IMR-90 (cell line): Measurements from ENCODE around the gene HARS2. TPM values are rescaled to one million over a fixed set of nuclear protein-coding genes. Genes with fewer than 3 reads are reported as not detected.

Source experiments
- ATAC-seq: fragments of 200-7000 bp; cut with Tn5 transposase; 2 replicates; pipeline ENCODE4 v1.9.1; 2020; ENCODE audit warnings: low read depth, mild to moderate bottlenecking, moderate library complexity
- BruUV-seq: library from RNA; stranded (reverse); fragments of 400-500 nt; replicated peaks from 2 replicates; lab custom pipeline; 2021; lab: Mats Ljungman, UMichigan
- CTCF ChIA-PET: fragments of 300-600 bp; formaldehyde crosslinking; extraction: SDS; loops from one replicate; lab custom pipeline; 2021; ENCODE audit warnings: antibody characterized with exemption; lab: Yijun Ruan, JAX
- POLR2A ChIA-PET: fragments of 300-600 bp; sonication (Branson Sonifier 250); formaldehyde crosslinking; loops from one replicate; lab custom pipeline; 2022; ENCODE audit warnings: antibody characterized with exemption; ENCODE audit not compliant: unreplicated experiment; lab: Charles Lee
- DNase-seq: peaks from one replicate; pipeline ENCODE4 v3.0.0; 2013
- H2AFZ ChIP-seq: replicated peaks from 2 replicates; pipeline ENCODE3; 2013; ENCODE audit warnings: low read length, mild to moderate bottlenecking; ENCODE audit not compliant: poor library complexity
- H2AK5ac ChIP-seq: 2 replicates; pipeline ENCODE4 v1.6.1; 2013; ENCODE audit warnings: low read depth, low read length, inconsistent platforms
- H2AK9ac ChIP-seq: replicated peaks from 2 replicates; pipeline ENCODE3; 2013; ENCODE audit warnings: mild to moderate bottlenecking, low read depth, low read length, moderate library complexity; ENCODE audit not compliant: poor library complexity
- H2BK120ac ChIP-seq: 2 replicates; pipeline ENCODE4 v1.6.1; 2013; ENCODE audit warnings: low read depth, low read length, inconsistent platforms
- H2BK15ac ChIP-seq: 3 replicates; pipeline ENCODE4 v1.6.1; 2013; ENCODE audit warnings: low read depth, low read length, inconsistent platforms
- H2BK20ac ChIP-seq: 2 replicates; pipeline ENCODE4 v1.6.1; 2013; ENCODE audit warnings: low read depth, mild to moderate bottlenecking, inconsistent platforms, low read length, moderate library complexity
- H2BK5ac ChIP-seq: 2 replicates; pipeline ENCODE4 v1.6.1; 2013; ENCODE audit warnings: mild to moderate bottlenecking, low read depth, low read length, inconsistent platforms; ENCODE audit not compliant: poor library complexity, severe bottlenecking
- H3K14ac ChIP-seq: replicated peaks from 2 replicates; pipeline ENCODE4 v1.6.1; 2013; ENCODE audit warnings: low read depth, low read length, inconsistent platforms
- H3K18ac ChIP-seq: 2 replicates; pipeline ENCODE4 v1.6.1; 2013; ENCODE audit warnings: low read depth, low read length, control low read depth
- H3K23ac ChIP-seq: 2 replicates; pipeline ENCODE4 v1.6.1; 2013; ENCODE audit warnings: low read depth, low read length, inconsistent platforms
- H3K27ac ChIP-seq: 2 replicates; pipeline ENCODE4 v1.5.1; 2013; ENCODE audit warnings: mild to moderate bottlenecking, control low read depth, low read length; ENCODE audit not compliant: insufficient read depth
- H3K27me3 ChIP-seq: 2 replicates; pipeline ENCODE4 v1.6.1; 2013; ENCODE audit warnings: low read length; ENCODE audit not compliant: control insufficient read depth, insufficient read depth
- H3K36me3 ChIP-seq: 2 replicates; pipeline ENCODE4 v1.6.1; 2013; ENCODE audit warnings: low read length, mixed read lengths; ENCODE audit not compliant: control insufficient read depth, insufficient read depth
- H3K4ac ChIP-seq: 2 replicates; pipeline ENCODE4 v1.6.1; 2013; ENCODE audit warnings: low read depth, low read length, inconsistent platforms
- H3K4me1 ChIP-seq: 2 replicates; pipeline ENCODE4 v1.6.1; 2013; ENCODE audit warnings: low read length, mixed read lengths; ENCODE audit not compliant: control insufficient read depth, insufficient read depth
- H3K4me2 ChIP-seq: 2 replicates; pipeline ENCODE4 v1.6.1; 2013; ENCODE audit warnings: low read depth, mild to moderate bottlenecking, control low read depth, low read length, moderate library complexity
- H3K4me3 ChIP-seq: 2 replicates; pipeline ENCODE4 v1.5.1; 2013; ENCODE audit warnings: low read depth, mild to moderate bottlenecking, control low read depth, low read length, moderate library complexity; ENCODE audit not compliant: insufficient read depth
- H3K56ac ChIP-seq: 2 replicates; pipeline ENCODE4 v1.6.1; 2013; ENCODE audit warnings: low read length, inconsistent platforms; ENCODE audit not compliant: insufficient read depth; ENCODE audit errors: extremely low read depth
- H3K79me1 ChIP-seq, 2 experiments: 2 replicates each; pipeline ENCODE4 v1.6.1; 2013; ENCODE audit warnings: low read length in 2 of 2, inconsistent platforms in 1 of 2, low read depth in 1 of 2
- H3K9ac ChIP-seq: 2 replicates; pipeline ENCODE4 v1.6.1; 2013; ENCODE audit warnings: low read depth, low read length, control low read depth
- H3K9me1 ChIP-seq: 2 replicates; pipeline ENCODE4 v1.6.1; 2013; ENCODE audit warnings: low read length, inconsistent platforms; ENCODE audit not compliant: insufficient read depth
- H3K9me3 ChIP-seq: 2 replicates; pipeline ENCODE4 v1.6.1; 2013; ENCODE audit warnings: low read length; ENCODE audit not compliant: control insufficient read depth, insufficient read depth
- H4K20me1 ChIP-seq: 2 replicates; pipeline ENCODE4 v1.6.1; 2013; ENCODE audit warnings: low read length, inconsistent platforms; ENCODE audit not compliant: insufficient read depth
- H4K5ac ChIP-seq: 2 replicates; pipeline ENCODE4 v1.6.1; 2013; ENCODE audit warnings: mild to moderate bottlenecking, low read depth, low read length, control low read depth
- H4K8ac ChIP-seq, 2 experiments: 2 replicates each; pipeline ENCODE4 v1.6.1; 2013; ENCODE audit warnings: low read depth in 2 of 2, low read length in 2 of 2, control low read depth in 1 of 2, inconsistent platforms in 1 of 2
- H4K91ac ChIP-seq: 2 replicates; pipeline ENCODE4 v1.6.1; 2013; ENCODE audit warnings: low read depth, low read length, inconsistent platforms; ENCODE audit not compliant: insufficient read depth
- CEBPB ChIP-seq: IDR thresholded peaks from 2 replicates; pipeline ENCODE4 v1.6.1; 2012; ENCODE audit warnings: low read depth, low read length, improper control_type of control experiment
- WGBS, 2 experiments: methylation state at CpG; one replicate each; pipeline versions ENCODE4 v1.1.5 to v1.1.7; 2013; ENCODE audit warnings: missing lambda C conversion rate in 2 of 2; ENCODE audit not compliant: insufficient read length in 1 of 2; ENCODE audit errors: extremely low coverage in 2 of 2; 5-methylcytosine and 5-hydroxymethylcytosine counted together
- dilution Hi-C: fragments of 300-500 bp; cut with HindIII; formaldehyde crosslinking; loops from one replicate; pipeline ENCODE4 v1.14.3; 2018; ENCODE audit warnings: low sequenced_read_pairs; ENCODE audit not compliant: unreplicated experiment
- in situ Hi-C: fragments of 300-500 bp; cut with MboI; formaldehyde crosslinking; loops from 3 replicates; pipeline ENCODE4 v1.14.3; 2019; ENCODE audit warnings: low sequenced_read_pairs, inconsistent platforms, mixed read lengths
- intact Hi-C: fragments of 100-400 bp; cut with micrococcal nuclease; formaldehyde crosslinking; loops from 2 replicates; pipeline ENCODE4 v1.10.0; 2022
- microRNA-seq, 2 experiments: library from miRNA; stranded (forward) in 1 of 2; unstranded in 1 of 2; fragments of 10-50 nt in 1 of 2; fragments of <30 nt in 1 of 2; gene quantifications in 1 of 2; microRNA quantifications in 1 of 2; one replicate each; pipeline versions ENCODE3 to v1.1.0; 2013 to 2020; ENCODE audit not compliant: insufficient read depth in 1 of 2, insufficient read length in 1 of 2, unreplicated experiment in 1 of 2
- polyA plus RNA-seq, 3 experiments: library from polyadenylated mRNA; depleted of rRNA; stranded (reverse); fragments of >200 nt; gene quantifications; 2 replicates each; pipeline ENCODE4 v1.2.3, GENCODE V29; 2012; ENCODE audit warnings: low replicate concordance in 1 of 3
- small RNA-seq, 5 experiments: library from RNA; depleted of rRNA; stranded (forward); fragments of <200 nt; gene quantifications; one replicate each; pipeline ENCODE3, GENCODE V24; 2012
- total RNA-seq: library from RNA; depleted of rRNA; stranded (reverse); fragments of >200 nt; gene quantifications from 2 replicates; pipeline ENCODE4 v1.2.3, GENCODE V29; 2012; rRNA removed

The HARS2 gene
- total and polyA plus RNA-seq, 2 of the 4 experiments (the other 2 are of a cell fraction), result 30.1 to 33.0 TPM

DNA sequence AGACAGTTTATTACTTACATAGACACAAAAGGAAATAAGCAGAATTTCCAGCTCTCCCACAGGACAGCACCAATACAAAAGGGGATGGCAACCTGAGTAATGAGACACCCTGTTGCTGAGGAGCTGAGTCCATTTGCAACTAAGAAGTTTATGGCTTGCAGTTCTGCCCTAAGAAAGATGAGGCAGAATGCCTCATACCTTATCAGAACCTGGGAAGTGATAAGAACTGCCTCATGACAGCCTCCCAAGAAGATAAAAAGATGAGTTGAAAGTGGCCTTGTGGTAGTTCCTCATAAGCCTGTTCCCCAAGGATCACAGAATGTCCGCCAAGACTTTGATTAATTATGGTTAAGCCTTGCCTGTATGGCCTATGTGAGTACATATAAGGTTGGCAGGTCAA is 50.7 kb downstream of the HARS2 start:
- no peak overlapping the region for H2AK9ac ChIP-seq
- no peak overlapping the region for H3K18ac ChIP-seq
- ATAC-seq (no peak), DNase-seq (no peak)
- H3K56ac ChIP-seq, result no peak overlapping the region
- no peak for TF ChIP-seq CEBPB
- WGBS, 2 experiments, result no CpG with 5 or more reads among the region's 1 CpG
- intact Hi-C loops (no loop called here), in situ Hi-C loops (no loop called here), dilution Hi-C loops (no loop called here)
- no peaks in the 10 kb centered on the region for H3K27me3 ChIP-seq
- no peak overlapping the region for H2BK15ac ChIP-seq
- H4K8ac ChIP-seq, result no peak overlapping the region
- POLR2A ChIA-PET, result no interaction called here
- H3K23ac ChIP-seq, result no peak overlapping the region
- CTCF ChIA-PET, result no interaction called here
- no peaks in the 10 kb centered on the region for H3K36me3 ChIP-seq
- no peaks in the 10 kb centered on the region for H3K79me1 ChIP-seq
- H3K4me3 ChIP-seq, result no peak overlapping the region
- H2BK5ac ChIP-seq, result no peak overlapping the region
- no peaks in the 10 kb centered on the region for H3K9me3 ChIP-seq
- H3K27ac ChIP-seq, result no peak overlapping the region
- H2AK5ac ChIP-seq, result no peak overlapping the region
- H2BK20ac ChIP-seq, result no peak overlapping the region
- H3K9ac ChIP-seq, result no peak overlapping the region
- H4K20me1 ChIP-seq, result no peaks in the 10 kb centered on the region
- no peak overlapping the region for H2AFZ ChIP-seq
- no peak overlapping the region for H4K5ac ChIP-seq
- no peaks in the 10 kb centered on the region for H3K4me1 ChIP-seq
- H3K9me1 ChIP-seq, result no peaks in the 10 kb centered on the region
- H2BK120ac ChIP-seq, result no peak overlapping the region
- H3K4ac ChIP-seq, result no peak overlapping the region
- no TSS peak for BruUV-seq
- H3K14ac ChIP-seq, result no peak overlapping the region
- no peak overlapping the region for H4K91ac ChIP-seq
- no peak overlapping the region for H3K4me2 ChIP-seq

Small RNAs within 50 kb of the gene (microRNA-seq; reads per million reads assigned to microRNA genes)
- gene MIR3655 (ENCODE audit: unreplicated experiment) (not detected), gene VTRNA1-1 (ENCODE audit: insufficient read depth, insufficient read length) (38.2 reads per million, percentile 70 among the genes with 10 or more reads in this experiment), gene VTRNA1-2 (ENCODE audit: insufficient read depth, insufficient read length) (27.9 reads per million, percentile 63 among the genes with 10 or more reads in this experiment), gene VTRNA1-3 (ENCODE audit: insufficient read depth, insufficient read length) (6.2 reads per million)

Small RNAs within 50 kb of the gene (small RNA-seq; reads per million reads assigned to genes)
- gene VTRNA1-1 (2.4 to 1,565 (median 81.4) reads per million in 5 experiments), gene VTRNA1-2 (1.7 to 8,073 (median 156) reads per million in 5 experiments), gene VTRNA1-3 (0.56 to 163 (median 8.9) reads per million in 5 experiments)

Other genes with a start within 250 kb of the HARS2 start
- 0.28 and 0.36 TPM in 2 replicates for gene EIF4EBP3, start 143.8 kb upstream of the HARS2 start, total RNA-seq
- gene EIF4EBP3, start 143.8 kb upstream of the HARS2 start, polyA plus RNA-seq (2012; rRNA removed), result 1.7 and 2.1 TPM in 2 replicates
- 52.9 and 53.9 TPM in 2 replicates for gene SRA1, start 134.0 kb upstream of the HARS2 start, total RNA-seq
- 54.8 TPM in 2 replicates for gene SRA1, start 134.0 kb upstream of the HARS2 start, polyA plus RNA-seq (2012; rRNA removed)
- gene APBB3, start 126.9 kb upstream of the HARS2 start, total RNA-seq, result 6.6 and 8.1 TPM in 2 replicates
- 21.4 and 23.8 TPM in 2 replicates for gene APBB3, start 126.9 kb upstream of the HARS2 start, polyA plus RNA-seq (2012; rRNA removed)
- 17.2 and 19.2 TPM in 2 replicates for gene SLC35A4, start 126.6 kb upstream of the HARS2 start, total RNA-seq
- 66.4 and 69.7 TPM in 2 replicates for gene SLC35A4, start 126.6 kb upstream of the HARS2 start, polyA plus RNA-seq (2012; rRNA removed)
- 0.18 TPM in 1 of 2 replicates, not detected in the other for gene CD14, start 58.3 kb upstream of the HARS2 start, total RNA-seq
- 0.17 and 0.19 TPM in 2 replicates for gene CD14, start 58.3 kb upstream of the HARS2 start, polyA plus RNA-seq (2012; rRNA removed)
- 4.2 and 6.6 TPM in 2 replicates for gene TMCO6, start 52.0 kb upstream of the HARS2 start, total RNA-seq
- 7.2 and 10.6 TPM in 2 replicates for gene TMCO6, start 52.0 kb upstream of the HARS2 start, polyA plus RNA-seq (2012; rRNA removed)
- 20.4 and 30.0 TPM in 2 replicates for gene NDUFA2, start 43.8 kb upstream of the HARS2 start, total RNA-seq
- gene NDUFA2, start 43.8 kb upstream of the HARS2 start, polyA plus RNA-seq (2012; rRNA removed), result 104 and 131 TPM in 2 replicates
- 137 and 143 TPM in 2 replicates for gene IK, start 43.6 kb upstream of the HARS2 start, total RNA-seq
- 99.8 and 105 TPM in 2 replicates for gene IK, start 43.6 kb upstream of the HARS2 start, polyA plus RNA-seq (2012; rRNA removed)
- gene WDR55, start 26.6 kb upstream of the HARS2 start, total RNA-seq, result 19.2 and 20.4 TPM in 2 replicates
- gene WDR55, start 26.6 kb upstream of the HARS2 start, polyA plus RNA-seq (2012; rRNA removed), result 18.0 and 19.0 TPM in 2 replicates
- gene DND1, start 17.9 kb upstream of the HARS2 start, total RNA-seq, result under 0.01 TPM in 2 replicates
- 0.63 and 0.67 TPM in 2 replicates for gene DND1, start 17.9 kb upstream of the HARS2 start, polyA plus RNA-seq (2012; rRNA removed)
- 134 and 141 TPM in 2 replicates for gene HARS1, start 85 bp upstream of the HARS2 start, total RNA-seq
- 89.3 and 97.6 TPM in 2 replicates for gene HARS1, start 85 bp upstream of the HARS2 start, polyA plus RNA-seq (2012; rRNA removed)
- 16.3 and 44.7 TPM in 2 replicates for gene ZMAT2, start 9.0 kb downstream of the HARS2 start, total RNA-seq
- 32.2 and 41.2 TPM in 2 replicates for gene ZMAT2, start 9.0 kb downstream of the HARS2 start, polyA plus RNA-seq (2012; rRNA removed)
- under 0.01 TPM in 1 of 2 replicates, not detected in the other for gene PCDHA1, start 94.7 kb downstream of the HARS2 start, total RNA-seq
- gene PCDHA1, start 94.7 kb downstream of the HARS2 start, polyA plus RNA-seq (2012; rRNA removed), result 0.05 and 0.07 TPM in 2 replicates
- not detected in 2 replicates for gene PCDHA2, start 103.4 kb downstream of the HARS2 start, total RNA-seq
- gene PCDHA2, start 103.4 kb downstream of the HARS2 start, polyA plus RNA-seq (2012; rRNA removed), result not detected in 2 replicates
- under 0.01 TPM in 2 replicates for gene PCDHA3, start 109.6 kb downstream of the HARS2 start, total RNA-seq
- 0.03 and 0.06 TPM in 2 replicates for gene PCDHA3, start 109.6 kb downstream of the HARS2 start, polyA plus RNA-seq (2012; rRNA removed)
- under 0.01 and 0.28 TPM in 2 replicates for gene PCDHA4, start 115.6 kb downstream of the HARS2 start, total RNA-seq
- 0.02 TPM in 1 of 2 replicates, not detected in the other for gene PCDHA4, start 115.6 kb downstream of the HARS2 start, polyA plus RNA-seq (2012; rRNA removed)
- gene PCDHA5, start 130.2 kb downstream of the HARS2 start, total RNA-seq, result not detected in 2 replicates
- gene PCDHA5, start 130.2 kb downstream of the HARS2 start, polyA plus RNA-seq (2012; rRNA removed), result not detected in 2 replicates
- under 0.01 TPM in 1 of 2 replicates, not detected in the other for gene PCDHA6, start 136.5 kb downstream of the HARS2 start, total RNA-seq
- gene PCDHA6, start 136.5 kb downstream of the HARS2 start, polyA plus RNA-seq (2012; rRNA removed), result 0.03 TPM in 1 of 2 replicates, not detected in the other
- gene PCDHA7, start 142.8 kb downstream of the HARS2 start, total RNA-seq, result under 0.01 and 0.18 TPM in 2 replicates
- 0.10 and 0.16 TPM in 2 replicates for gene PCDHA7, start 142.8 kb downstream of the HARS2 start, polyA plus RNA-seq (2012; rRNA removed)
- under 0.01 TPM in 1 of 2 replicates, not detected in the other for gene PCDHA8, start 149.7 kb downstream of the HARS2 start, total RNA-seq
- gene PCDHA8, start 149.7 kb downstream of the HARS2 start, polyA plus RNA-seq (2012; rRNA removed), result 0.02 TPM in 1 of 2 replicates, not detected in the other
- under 0.01 TPM in 2 replicates for gene PCDHA9, start 156.9 kb downstream of the HARS2 start, total RNA-seq
- gene PCDHA9, start 156.9 kb downstream of the HARS2 start, polyA plus RNA-seq (2012; rRNA removed), result not detected in 2 replicates
- gene PCDHA10, start 164.4 kb downstream of the HARS2 start, total RNA-seq, result under 0.01 TPM in 2 replicates
- 0.02 TPM in 1 of 2 replicates, not detected in the other for gene PCDHA10, start 164.4 kb downstream of the HARS2 start, polyA plus RNA-seq (2012; rRNA removed)
- gene PCDHA11, start 177.5 kb downstream of the HARS2 start, total RNA-seq, result under 0.01 TPM in 1 of 2 replicates, not detected in the other
- not detected in 2 replicates for gene PCDHA11, start 177.5 kb downstream of the HARS2 start, polyA plus RNA-seq (2012; rRNA removed)
- not detected in 2 replicates for gene PCDHA12, start 183.9 kb downstream of the HARS2 start, total RNA-seq
- 0.03 TPM in 1 of 2 replicates, not detected in the other for gene PCDHA12, start 183.9 kb downstream of the HARS2 start, polyA plus RNA-seq (2012; rRNA removed)
- not detected in 2 replicates for gene PCDHA13, start 190.7 kb downstream of the HARS2 start, total RNA-seq
- gene PCDHA13, start 190.7 kb downstream of the HARS2 start, polyA plus RNA-seq (2012; rRNA removed), result not detected in 2 replicates
- gene PCDHAC1, start 234.8 kb downstream of the HARS2 start, total RNA-seq, result under 0.01 TPM in 1 of 2 replicates, not detected in the other
- gene PCDHAC1, start 234.8 kb downstream of the HARS2 start, polyA plus RNA-seq (2012; rRNA removed), result not detected in 2 replicates